HepG2 (cell line): ENCODE results near the gene ZNF556. TPM values are rescaled to one million over a fixed set of nuclear protein-coding genes. Genes with fewer than 3 reads are reported as not detected.

ENCODE experiments used
- AGO1 ChIP-seq: fragments of 200-400 bp; formaldehyde crosslinking; IDR thresholded peaks from 2 replicates; pipeline ENCODE4 v1.6.1; 2017; ENCODE audit warnings: mild to moderate bottlenecking, low read depth, low read length, moderate library complexity; ENCODE audit not compliant: poor library complexity, severe bottlenecking
- BRF2 ChIP-seq: sonication (generic); formaldehyde crosslinking; IDR thresholded peaks from 2 replicates; pipeline ENCODE4 v1.8.1; 2022; ENCODE audit warnings: mild to moderate bottlenecking, missing genetic modification reagents
- CREBL2 ChIP-seq: sonication (generic); formaldehyde crosslinking; IDR thresholded peaks from 2 replicates; pipeline ENCODE4 v1.8.1; 2023; ENCODE audit warnings: missing genetic modification reagents, mild to moderate bottlenecking, borderline replicate concordance
- DR1 ChIP-seq: sonication (generic); formaldehyde crosslinking; IDR thresholded peaks from 2 replicates; pipeline ENCODE4 v1.8.0; 2021; ENCODE audit warnings: mild to moderate bottlenecking, missing genetic modification reagents, inconsistent platforms
- FLYWCH1 ChIP-seq: sonication (generic); formaldehyde crosslinking; IDR thresholded peaks from 2 replicates; pipeline ENCODE4 v1.8.1; 2023; ENCODE audit warnings: mild to moderate bottlenecking, missing genetic modification reagents
- GFI1 ChIP-seq: sonication (generic); formaldehyde crosslinking; IDR thresholded peaks from 2 replicates; pipeline ENCODE4 v1.5.0; 2020; ENCODE audit warnings: missing genetic modification reagents, mild to moderate bottlenecking, borderline replicate concordance
- HDAC1 ChIP-seq: sonication (generic); formaldehyde crosslinking; IDR thresholded peaks from 2 replicates; pipeline ENCODE4 v1.5.1; 2020; ENCODE audit warnings: mild to moderate bottlenecking, missing genetic modification reagents
- KDM4B ChIP-seq: sonication (generic); formaldehyde crosslinking; IDR thresholded peaks from 2 replicates; pipeline ENCODE4 v1.4.0; 2020; ENCODE audit warnings: missing genetic modification reagents
- MAFG ChIP-seq: sonication (generic); formaldehyde crosslinking; IDR thresholded peaks from 2 replicates; pipeline ENCODE4 v1.5.1; 2020; ENCODE audit warnings: mild to moderate bottlenecking, missing genetic modification reagents
- NFATC3 ChIP-seq: sonication (generic); formaldehyde crosslinking; IDR thresholded peaks from 2 replicates; pipeline ENCODE4 v1.5.1; 2020; ENCODE audit warnings: mild to moderate bottlenecking, missing genetic modification reagents
- NFIB ChIP-seq: sonication (generic); formaldehyde crosslinking; IDR thresholded peaks from 2 replicates; pipeline ENCODE4 v1.9.0; 2021; ENCODE audit warnings: missing genetic modification reagents, mild to moderate bottlenecking, borderline replicate concordance
- NR2C2 ChIP-seq: sonication (generic); formaldehyde crosslinking; IDR thresholded peaks from 2 replicates; pipeline ENCODE4 v1.4.0; 2020; ENCODE audit warnings: missing genetic modification reagents, mild to moderate bottlenecking, moderate library complexity, borderline replicate concordance
- PBX3 ChIP-seq: sonication (generic); formaldehyde crosslinking; IDR thresholded peaks from 2 replicates; pipeline ENCODE4 v1.8.1; 2023; ENCODE audit warnings: missing genetic modification reagents, inconsistent platforms, borderline replicate concordance
- RERE ChIP-seq: IDR thresholded peaks from 2 replicates; pipeline ENCODE4 v1.6.1; 2016; ENCODE audit warnings: low read depth, missing genetic modification reagents, missing compliant biosample characterization
- SKI ChIP-seq: fragments of 450-650 bp; IDR thresholded peaks from one replicate; pipeline ENCODE4 v1.6.1; 2018; ENCODE audit warnings: mild to moderate bottlenecking; ENCODE audit not compliant: partially characterized antibody
- SPEN ChIP-seq: sonication (generic); formaldehyde crosslinking; IDR thresholded peaks from 2 replicates; pipeline ENCODE4 v1.5.1; 2020; ENCODE audit warnings: low read depth, mild to moderate bottlenecking, missing genetic modification reagents
- YEATS2 ChIP-seq: sonication (generic); formaldehyde crosslinking; IDR thresholded peaks from 2 replicates; pipeline ENCODE4 v1.4.0; 2020; ENCODE audit warnings: missing genetic modification reagents, borderline replicate concordance
- ZFP1 ChIP-seq: IDR thresholded peaks from 2 replicates; pipeline ENCODE4 v1.6.1; 2016
- ZNF333 ChIP-seq: sonication (generic); formaldehyde crosslinking; IDR thresholded peaks from 2 replicates; pipeline ENCODE4 v1.4.0; 2020; ENCODE audit warnings: mild to moderate bottlenecking, missing genetic modification reagents, borderline replicate concordance
- ZNF607 ChIP-seq: sonication (generic); formaldehyde crosslinking; IDR thresholded peaks from 2 replicates; pipeline ENCODE4 v1.5.1; 2020; ENCODE audit warnings: missing genetic modification reagents, mild to moderate bottlenecking, borderline replicate concordance
- polyA plus RNA-seq, 8 experiments: library from polyadenylated mRNA; depleted of rRNA in 3 of 8; stranded (reverse) in 7 of 8; unstranded in 1 of 8; fragments of >200 nt; fragmentation: Illumina TruSeq in 4 of 8; extraction: Trizol in 4 of 8; gene quantifications; 2 replicates each; pipeline versions ENCODE4 v1.2.1 to v1.2.3, GENCODE V29; 2011 to 2016; ENCODE audit warnings: low read depth in 4 of 8, missing spikeins in 1 of 8, mixed read lengths in 1 of 8; ENCODE audit not compliant: insufficient read depth in 1 of 8
- total RNA-seq, 5 experiments: library from RNA; depleted of rRNA; stranded (reverse); fragments of >200 nt; fragmentation: Illumina TruSeq; extraction: Trizol; gene quantifications; 2 replicates each; pipeline ENCODE4 v1.2.3, GENCODE V29; 2016; ENCODE audit warnings: low read depth in 1 of 5

The ZNF556 gene
- total and polyA plus RNA-seq, 2 of the 13 experiments (the other 11 are each of a cell fraction or from before 2014, with no cell fraction given): 4.2 to 28.6 TPM

GRCh38 chr19:2867025-2867991 lies at the start of gene ZNF556 (continued):
- peak; percentile 55; the same call in 1 of the 2 replicates for TF ChIP-seq KDM4B (CRISPR knock-in tag)
- TF ChIP-seq FLYWCH1 (CRISPR knock-in tag): no peak
- no peak for TF ChIP-seq SKI
- no peak for TF ChIP-seq CREBL2
- TF ChIP-seq MAFG: no peak
- TF ChIP-seq YEATS2 (CRISPR knock-in tag): 0 out of 2 replicates have a peak, but pooled peaks have one; percentile 58
- TF ChIP-seq ZNF607 (CRISPR knock-in tag): 0 out of 2 replicates have a peak, but pooled peaks have one; percentile 13
- peak; percentile 79 for TF ChIP-seq SPEN (CRISPR knock-in tag)
- peak; percentile 88 for TF ChIP-seq DR1 (CRISPR knock-in tag)
- no peak for TF ChIP-seq ZNF333
- TF ChIP-seq RERE (CRISPR knock-in tag): no peak
- no peak for TF ChIP-seq BRF2
- TF ChIP-seq NFIB (CRISPR knock-in tag): no peak
- peak; percentile 22; the same call in 1 of the 2 replicates for TF ChIP-seq GFI1 (CRISPR knock-in tag)
- TF ChIP-seq ZFP1 (CRISPR knock-in tag): no peak
- TF ChIP-seq NFATC3 (CRISPR knock-in tag): no peak
- TF ChIP-seq PBX3 (CRISPR knock-in tag): no peak
- peak; percentile 55 for TF ChIP-seq AGO1
- peak; percentile 54 for TF ChIP-seq HDAC1
- no peak; the same call in 1 of the 2 replicates for TF ChIP-seq NR2C2 (CRISPR knock-in tag)
